ENCODE measurements around the gene TOM1.
"Not testable (repeated sequence)": the region's sequence is repeated elsewhere in the genome, so short reads cannot be mapped to it uniquely, and the experiment has no call there.

Gene TOM1

GRCh38 chr22:35376728-35377472 is 77.2 kb downstream of the TOM1 start:
- peak; percentile 94 for DNase-seq

DNA sequence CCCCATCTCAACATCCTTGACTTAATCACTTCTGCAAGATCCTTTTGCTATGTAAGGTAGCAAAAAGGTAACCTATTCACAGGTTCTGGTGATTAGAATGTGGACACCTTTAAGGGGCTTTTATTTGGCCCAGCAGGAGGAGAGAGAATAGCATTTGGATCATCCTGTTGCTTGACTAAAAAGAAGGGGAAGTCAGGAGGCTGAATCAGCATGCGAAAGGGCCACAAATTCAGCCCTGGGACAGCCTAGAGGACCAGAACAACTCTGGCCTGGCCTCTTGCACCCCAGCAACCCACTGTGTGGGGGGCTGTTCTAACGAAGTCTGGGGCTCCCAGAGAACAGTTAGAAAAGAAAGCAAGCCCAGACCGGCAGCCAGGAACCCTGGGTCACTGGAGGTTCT is 78.0 kb downstream of the TOM1 start:
- DNase-seq = no peak

DNA sequence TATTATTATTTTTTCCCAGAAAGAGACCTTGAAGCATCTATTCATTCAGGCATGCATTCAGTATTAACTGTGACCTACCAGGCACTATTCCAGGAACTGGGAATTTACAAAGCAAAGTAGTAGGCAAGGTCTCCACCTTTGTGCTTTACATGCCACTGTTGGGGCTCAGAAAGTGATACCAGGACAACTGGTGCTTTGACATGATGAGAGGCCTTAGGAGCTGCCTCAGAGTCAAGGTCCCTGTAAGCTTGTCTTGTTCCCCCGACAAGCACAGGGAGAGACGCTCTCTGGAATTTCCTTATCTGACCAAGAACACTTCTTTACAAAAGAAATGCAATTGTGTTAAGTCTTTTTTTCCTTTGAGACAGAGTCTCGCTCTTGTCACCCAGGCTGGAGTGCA is 78.9 kb downstream of the TOM1 start:
- no peak for DNase-seq

DNA sequence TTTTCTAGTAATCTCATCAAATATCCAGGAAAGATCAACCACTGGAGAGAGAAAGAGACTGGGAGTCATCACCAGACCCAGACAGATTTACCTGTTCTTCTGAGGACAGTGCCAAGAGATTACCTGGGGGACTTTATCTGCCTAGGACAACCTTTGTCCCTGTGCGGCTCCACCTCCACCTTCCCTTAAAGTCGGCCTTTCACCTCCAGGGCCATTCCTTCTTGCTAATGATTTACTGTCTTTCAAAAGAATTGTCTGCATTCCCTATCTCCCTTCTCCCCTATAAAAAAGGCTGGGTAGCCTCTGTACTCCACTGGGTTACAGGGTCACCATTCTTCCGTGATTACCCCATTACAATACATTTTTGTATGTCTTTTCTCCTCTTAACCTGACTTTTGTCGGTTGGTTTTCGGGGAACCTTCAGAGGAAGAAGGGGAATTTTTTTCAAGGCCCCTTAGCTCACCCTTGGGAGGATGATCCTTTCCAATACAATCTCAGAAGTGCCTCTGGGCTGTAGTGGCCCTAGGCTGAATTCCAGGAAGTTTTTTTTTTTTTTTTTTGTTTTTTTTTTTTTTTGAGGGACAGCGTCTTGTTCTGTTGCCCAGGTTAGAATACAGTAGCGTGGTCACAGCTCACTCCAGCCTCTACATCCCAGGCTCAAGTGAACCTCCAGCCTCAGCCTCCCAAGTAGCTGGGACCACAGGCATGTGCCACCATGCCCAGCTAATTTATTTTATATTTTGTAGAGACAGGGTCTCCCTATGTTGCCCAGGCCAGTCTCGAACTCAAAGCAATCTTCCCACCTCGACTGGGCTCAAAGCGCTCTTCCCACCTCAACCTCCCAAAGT is 79.7 kb downstream of the TOM1 start:
- no peak for DNase-seq

- no peak for DNase-seq
Observed at GRCh38 chr22:35380013-35380412, 80.3 kb downstream of the TOM1 start.

- DNase-seq = peak; percentile 91
Observed at GRCh38 chr22:35380537-35381423, 81.1 kb downstream of the TOM1 start, which contains the start of gene HMOX1. TSS of gene HMOX1 (plus strand) at chr22:35381096. CDS start at chr22:35381174, 78 bp downstream.

DNA sequence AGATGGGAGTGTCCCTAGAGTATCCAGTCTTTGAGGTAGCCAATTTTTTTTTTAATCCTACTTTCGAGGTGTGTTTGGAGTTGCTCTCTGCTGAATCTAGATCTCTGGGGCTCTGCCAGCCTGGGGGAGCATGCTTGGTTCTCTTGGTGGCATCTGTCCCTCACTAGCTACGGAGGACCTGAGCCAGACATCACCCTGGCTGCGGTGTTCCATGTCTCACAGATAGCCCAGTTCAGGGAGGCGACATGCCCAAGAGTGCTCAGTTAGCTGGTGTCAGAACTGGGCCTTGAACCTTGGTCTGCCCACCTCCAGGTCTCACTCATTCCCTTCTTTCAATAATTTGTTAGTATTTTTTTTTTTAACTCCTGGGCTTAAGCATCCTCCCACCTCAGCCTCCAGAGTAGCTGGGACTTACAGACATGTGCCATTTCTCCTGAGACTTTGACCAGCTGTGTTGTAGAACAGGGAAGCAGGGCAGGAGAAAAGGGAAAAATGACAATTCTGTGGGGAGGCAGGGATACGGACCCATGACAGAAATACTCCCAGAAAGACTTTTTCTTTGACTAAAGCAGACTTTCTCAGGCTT is 81.8 kb downstream of the TOM1 start:
- no peak for DNase-seq

DNA sequence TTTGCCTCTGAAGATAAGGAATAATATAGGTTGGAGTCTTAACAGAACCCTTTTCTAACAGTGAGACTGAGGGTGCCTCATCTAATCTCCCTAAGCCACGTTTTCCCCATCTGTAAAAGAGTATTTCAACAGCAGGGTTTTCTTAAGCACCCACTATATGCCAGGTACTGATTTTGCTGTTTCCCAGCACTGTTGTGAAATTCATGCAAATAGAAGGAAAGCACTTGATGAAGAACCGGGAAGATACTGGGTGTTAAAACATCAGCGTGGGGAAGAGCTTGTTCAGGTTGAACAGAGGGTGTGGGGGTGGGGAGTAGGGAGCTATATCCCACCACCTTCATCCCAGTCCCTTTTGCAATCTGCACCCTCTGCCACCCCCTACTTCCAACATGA is 84.0 kb downstream of the TOM1 start:
- no peak for DNase-seq

DNA sequence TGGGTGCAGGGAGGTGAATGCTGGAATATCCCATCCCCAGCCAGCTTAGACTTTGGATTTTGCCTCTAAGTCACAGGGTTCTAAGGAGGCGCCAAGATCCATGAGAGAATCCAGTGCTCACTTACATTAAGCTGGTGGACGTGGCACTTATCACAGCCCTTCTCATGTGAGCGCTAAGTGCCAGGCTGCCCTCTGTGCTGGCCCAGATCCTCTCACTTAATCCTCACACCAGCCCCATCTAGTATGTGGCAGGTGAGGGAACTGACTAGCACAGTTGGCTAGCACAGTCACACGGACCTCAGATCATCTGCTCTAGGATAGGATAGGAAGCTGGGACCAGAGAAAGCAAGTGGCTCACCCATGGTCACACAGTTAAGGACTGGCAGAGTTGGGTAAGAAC is 84.8 kb downstream of the TOM1 start:
- no peak for DNase-seq

GRCh38 chr22:35384975-35385588 is 85.4 kb downstream of the TOM1 start:
- no peak for DNase-seq

- DNase-seq = no peak
Observed at GRCh38 chr22:35386670-35387288, 87.1 kb downstream of the TOM1 start.

DNA sequence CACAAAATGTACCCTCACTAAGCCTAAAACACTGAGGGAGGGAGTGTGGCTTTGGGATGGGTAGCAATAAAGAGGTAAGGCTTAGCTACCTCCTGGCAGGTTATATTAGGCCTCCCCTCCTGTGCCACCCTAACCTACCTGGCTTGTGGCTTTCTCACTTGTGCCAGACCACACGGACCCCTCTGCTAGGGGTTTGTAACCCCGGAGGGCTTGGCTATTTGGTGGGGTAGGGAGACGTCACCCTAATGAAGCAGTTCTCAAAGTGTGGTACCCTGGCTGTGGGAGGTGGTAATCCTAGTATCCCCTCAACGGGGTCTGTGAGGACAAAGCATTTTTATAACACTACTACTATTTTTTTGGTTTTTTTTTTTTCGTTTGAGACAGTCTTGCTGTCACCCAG is 91.2 kb downstream of the TOM1 start:
- DNase-seq = no peak

DNA sequence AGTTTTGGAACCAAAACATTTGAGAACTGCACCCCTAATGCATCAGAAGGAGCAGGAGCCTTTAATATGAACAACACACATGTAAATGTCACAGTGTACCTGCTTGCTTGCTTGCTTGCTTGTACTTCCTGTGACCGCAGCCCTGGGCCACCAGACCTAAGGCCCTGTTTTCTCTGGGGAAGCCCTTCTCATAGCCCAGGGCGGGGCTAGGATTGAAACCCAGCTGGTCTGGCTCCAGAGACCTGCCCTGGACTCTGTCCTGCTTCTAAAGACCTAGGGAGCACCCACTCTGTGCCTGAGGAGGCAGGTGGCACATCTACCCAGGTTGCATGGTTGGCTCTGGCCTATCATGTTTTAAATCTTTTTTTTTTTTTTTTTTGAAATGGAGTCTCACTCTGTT is 92.7 kb downstream of the TOM1 start:
- DNase-seq = no peak

DNA sequence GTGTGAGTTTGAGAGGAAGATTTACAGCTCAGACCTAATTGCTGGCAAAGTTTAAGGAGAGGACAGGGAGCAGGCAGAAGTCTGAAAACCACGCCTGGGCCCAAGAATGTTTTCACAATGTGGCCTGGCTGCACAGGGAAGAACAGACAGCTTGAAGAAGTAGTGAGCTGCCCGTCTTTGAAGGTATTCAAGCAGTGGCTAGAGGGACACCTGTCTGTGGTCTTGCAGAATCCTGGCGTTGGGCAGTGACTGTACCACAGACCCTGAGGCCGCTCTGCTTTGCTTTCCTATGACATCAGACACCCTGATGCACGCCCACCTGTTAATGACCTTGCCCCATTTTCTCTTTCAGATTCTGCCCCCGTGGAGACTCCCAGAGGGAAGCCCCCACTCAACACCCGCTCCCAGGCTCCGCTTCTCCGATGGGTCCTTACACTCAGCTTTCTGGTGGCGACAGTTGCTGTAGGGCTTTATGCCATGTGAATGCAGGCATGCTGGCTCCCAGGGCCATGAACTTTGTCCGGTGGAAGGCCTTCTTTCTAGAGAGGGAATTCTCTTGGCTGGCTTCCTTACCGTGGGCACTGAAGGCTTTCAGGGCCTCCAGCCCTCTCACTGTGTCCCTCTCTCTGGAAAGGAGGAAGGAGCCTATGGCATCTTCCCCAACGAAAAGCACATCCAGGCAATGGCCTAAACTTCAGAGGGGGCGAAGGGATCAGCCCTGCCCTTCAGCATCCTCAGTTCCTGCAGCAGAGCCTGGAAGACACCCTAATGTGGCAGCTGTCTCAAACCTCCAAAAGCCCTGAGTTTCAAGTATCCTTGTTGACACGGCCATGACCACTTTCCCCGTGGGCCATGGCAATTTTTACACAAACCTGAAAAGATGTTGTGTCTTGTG is 93.7 kb downstream of the TOM1 start:
- no peak for DNase-seq

- DNase-seq = no peak
Observed at GRCh38 chr22:35394011-35394312, 94.3 kb downstream of the TOM1 start.

DNA sequence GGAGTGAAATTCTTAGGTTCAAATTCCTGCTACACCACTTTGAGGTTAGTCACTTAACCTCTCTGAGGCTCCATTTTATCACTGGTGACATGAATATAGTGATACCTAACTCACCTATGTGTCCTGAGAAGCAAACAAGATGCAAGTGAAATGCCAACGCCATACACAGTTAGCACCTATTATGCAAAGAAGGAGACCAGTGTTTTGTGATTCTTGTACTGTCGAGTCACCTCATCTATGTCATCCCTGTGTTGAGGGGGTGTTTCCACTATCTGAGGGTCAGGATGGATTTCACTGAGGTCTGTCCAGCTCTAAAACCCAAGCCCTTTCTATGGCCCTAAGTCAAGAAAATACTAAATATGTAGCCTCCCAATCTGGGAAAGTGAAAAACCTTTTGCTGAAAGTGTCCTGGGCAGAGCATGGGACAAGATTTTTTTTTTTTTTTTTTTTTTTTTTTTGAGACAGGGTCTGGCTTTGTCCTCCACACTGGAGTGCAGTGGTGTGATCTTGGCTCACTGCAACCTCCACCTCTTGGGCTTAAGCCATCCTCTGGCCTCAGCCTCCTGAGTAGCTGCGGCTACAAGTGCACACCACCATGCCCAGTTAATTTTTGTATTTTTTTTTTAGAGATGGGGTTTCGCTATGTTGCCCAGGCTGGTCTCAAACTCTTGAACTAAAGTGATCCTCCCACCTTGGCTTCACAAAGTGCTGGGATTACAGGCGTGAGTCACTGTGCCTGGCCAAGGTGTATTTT is 95.3 kb downstream of the TOM1 start:
- no peak for DNase-seq

DNA sequence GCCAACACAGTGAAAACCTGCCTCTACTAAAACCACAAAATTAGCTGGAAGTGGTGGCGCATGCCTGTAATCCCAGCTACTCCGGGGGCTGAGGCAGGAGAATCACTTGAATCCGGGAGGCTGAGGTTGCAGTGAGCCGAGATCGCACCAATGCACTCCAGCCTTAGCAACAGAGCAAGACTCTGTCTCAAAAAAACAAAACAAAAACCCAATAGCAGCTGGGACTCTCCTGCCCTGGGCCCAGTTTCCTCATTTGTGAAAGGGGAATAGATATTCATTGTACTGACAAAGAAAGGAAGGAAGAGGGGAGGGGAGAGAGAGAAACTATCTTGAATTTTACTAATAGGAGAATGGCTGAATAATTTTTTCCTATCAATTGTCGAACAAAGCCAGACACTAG is 96.9 kb downstream of the TOM1 start:
- not testable (repeated sequence) for DNase-seq

GRCh38 chr22:35397095-35397904 is 97.6 kb downstream of the TOM1 start:
- no peak for DNase-seq

Measured in right hindlimb (tissue), 1 donor.